Activated CD4-positive, alpha-beta T cell treated with anti-CD3 and anti-CD28 coated beads, Interleukin-2, Interleukin-4, amounts not matched to agents 100 ng/mL and 50 ng/mL, durations not matched to agents 16 hours and 8 hours (primary cell): Measurements from ENCODE around the gene TMIGD3.

ENCODE experiments used
- DNase-seq: peaks from one replicate; pipeline ENCODE4 v3.0.0-alpha.2; 2020; ENCODE audit warnings: low spot score

TMIGD3 gene

DNA sequence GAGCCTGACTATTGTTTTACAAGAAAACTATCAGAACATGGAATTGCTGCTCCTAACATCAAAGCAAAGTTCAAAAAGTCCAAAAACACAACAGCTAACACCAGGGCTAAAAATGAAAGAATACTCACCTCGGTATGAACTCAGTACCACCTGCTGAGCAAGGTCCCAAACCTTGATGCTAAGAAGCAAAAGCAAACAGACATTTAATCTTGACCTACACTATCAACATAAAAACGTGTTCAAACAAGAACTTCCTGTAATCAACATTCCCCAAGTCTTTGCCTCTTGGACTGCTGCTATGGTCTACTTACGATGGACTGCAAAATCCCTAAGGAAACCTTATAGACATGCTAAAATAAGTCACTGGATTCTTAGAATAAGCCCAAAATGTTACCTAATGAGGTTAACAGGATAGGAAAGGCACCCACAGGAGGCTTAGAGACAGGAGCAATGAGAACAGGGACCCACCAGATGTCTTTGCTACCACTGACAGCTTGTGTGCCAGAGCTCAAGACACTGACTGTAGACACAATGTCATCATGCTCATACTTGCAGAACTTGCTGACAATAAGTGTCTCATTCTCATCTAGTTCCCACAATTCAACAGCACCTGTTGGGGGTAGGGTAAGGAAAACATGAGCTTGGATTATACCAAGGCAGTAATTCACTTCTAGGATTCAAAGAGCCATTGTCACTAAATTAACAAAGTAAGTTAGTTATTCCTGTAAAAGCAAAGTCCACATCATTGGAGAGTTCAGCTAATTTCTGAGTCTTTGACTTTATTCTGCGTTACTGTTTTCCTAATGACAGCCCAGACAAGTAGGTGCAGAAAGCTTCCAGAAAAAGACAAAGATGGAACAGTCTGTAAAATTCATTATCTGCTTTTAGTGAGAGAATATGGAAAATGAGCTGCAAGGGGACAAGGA, 56.2 kb downstream of the TMIGD3 start:
- DNase-seq = no peak

DNA sequence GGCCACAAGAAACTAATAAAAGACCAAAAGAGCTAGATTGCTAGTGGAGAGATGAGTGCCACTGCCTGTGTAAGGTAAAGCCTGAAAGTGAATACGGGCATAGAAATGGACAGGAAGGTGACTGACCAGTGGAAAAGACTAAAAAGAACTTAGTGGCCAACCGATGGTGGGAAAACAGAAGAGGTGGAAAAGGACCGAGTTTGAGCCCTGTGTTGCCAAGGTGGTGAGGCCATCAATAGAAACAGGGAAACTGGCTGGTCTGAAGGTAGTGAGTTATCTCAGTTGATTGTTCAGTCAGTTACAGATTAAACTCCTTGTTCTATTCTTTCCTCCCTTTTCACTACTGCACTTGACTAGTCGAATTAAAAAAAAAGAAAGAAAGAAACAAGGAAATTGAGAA, 56.9 kb downstream of the TMIGD3 start:
- no peak for DNase-seq

DNA sequence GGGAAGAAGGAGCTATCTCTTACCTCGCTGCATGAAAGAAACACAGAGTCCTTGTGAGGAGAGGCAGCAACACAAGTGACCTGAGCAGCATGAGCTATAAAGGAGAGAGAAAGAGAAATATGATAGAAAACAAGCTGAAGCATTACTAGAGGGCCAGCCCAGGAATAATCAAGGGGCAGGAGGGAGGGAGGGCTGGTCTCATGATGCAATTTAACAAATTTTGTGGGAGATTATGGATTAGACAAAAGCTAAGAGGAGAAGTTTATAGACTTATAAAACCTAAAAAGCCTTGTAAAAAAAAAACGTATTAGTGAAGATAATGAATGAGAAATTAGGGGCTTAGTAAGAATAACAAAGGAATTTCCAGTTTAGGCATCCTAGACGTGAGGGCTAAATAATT, 59.4 kb downstream of the TMIGD3 start:
- no peak for DNase-seq

DNA sequence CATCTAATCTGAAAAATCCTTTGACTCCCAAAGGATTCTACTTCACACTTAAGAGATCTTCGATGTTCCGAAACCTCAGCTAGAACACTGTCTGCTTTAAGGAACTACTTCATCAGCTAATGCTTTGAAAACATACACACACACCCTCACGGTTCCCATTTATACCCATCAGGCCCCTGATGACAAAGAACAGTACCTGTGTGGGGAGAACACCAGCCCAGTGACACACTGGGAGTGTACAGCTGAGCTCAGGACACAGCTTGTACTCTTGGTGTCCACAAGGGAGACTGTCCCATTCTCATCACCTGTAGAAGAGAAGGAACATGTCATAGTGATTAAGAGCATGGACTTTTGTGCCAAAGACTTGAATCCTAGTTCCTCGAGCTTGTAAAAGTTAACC, 61.0 kb downstream of the TMIGD3 start:
- no peak for DNase-seq

DNA sequence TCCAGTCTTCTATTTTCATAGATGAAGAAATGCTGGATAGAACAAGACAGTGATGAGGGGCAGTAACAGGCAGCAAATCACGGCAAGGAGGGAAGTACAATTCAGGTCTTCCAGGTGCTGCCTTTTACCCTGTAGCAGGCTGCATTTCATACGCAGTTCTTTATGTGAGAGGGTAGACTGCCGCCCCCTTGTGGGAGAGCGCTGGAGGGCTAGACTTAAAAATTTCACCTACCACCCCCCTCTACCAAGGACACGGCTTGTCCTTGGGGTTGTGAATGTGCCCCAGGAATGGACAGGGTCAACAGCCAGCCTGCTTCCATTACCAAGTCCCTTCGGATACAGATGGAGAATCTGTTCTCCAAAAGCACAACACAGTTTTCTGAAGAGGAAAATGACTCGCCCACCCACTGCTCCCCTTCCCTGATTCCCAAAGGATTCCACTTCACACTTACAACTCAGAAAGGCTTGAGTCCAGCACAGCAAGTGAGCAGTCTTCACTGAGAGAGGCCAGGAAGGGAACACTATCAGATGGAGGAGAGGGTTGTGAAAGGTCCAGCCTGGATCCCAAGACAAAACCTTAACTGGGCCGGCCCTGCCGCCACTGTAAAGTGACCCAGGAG, 61.8 kb downstream of the TMIGD3 start:
- peak; percentile 45 for DNase-seq

DNA sequence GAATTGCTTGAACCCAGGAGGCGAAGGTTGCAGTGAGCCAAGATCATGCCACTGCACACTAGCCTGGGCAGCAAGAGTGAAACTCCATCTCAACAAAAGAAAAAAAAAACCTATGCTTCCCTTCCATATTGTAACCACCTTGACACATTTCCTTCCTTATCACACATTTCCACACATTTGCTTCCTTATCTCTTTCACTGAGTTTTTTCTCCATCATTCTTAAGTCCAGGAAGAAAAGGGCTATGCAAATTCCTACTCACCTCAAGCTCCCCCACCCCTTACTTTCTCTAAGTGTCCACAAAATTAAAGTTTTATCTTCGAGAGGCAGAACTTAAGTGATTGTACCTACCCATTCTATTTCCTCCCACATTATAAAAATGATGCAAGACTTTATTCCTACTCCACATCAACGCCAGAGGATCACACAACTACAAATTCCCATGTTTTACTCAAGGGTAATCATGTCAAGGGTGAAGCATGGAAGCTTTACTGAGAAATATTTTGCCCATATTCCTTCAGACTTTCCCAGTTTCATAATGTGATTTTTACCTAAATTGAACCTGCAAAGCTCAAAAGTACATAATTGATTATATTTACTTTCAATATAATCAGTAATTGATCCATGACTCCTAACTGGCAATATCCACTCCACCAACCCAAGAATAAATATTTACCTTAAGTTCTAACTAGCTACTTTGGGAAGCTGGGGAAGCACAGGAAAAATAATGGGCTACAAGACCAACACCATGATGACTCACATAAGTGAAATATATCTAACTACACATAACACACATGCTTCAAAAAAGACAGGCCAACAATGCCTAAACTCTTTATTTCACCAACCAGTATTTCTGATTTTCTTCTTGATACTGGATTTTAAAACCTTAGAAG, 63.7 kb downstream of the TMIGD3 start:
- DNase-seq = no peak

DNA sequence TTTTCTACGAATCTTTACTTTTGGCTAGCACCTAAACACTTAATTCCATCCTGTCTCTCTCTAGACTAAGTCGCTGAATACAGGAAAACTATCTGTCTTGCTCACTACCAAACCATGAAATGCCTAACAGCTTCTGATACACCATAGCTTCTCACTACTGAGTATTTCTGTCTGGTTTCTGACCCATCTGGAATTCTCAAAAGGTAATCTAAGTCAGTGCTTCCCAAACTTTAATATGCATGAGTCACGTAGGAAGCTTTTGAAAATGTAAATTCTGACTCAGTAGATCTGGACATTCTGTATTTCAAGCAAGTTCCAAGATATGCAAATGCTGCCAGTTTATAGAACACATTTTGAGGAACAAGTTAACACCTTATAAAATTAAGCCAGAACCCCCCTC, 66.7 kb downstream of the TMIGD3 start:
- DNase-seq = no peak
